Measurements from ENCODE around the gene UMOD.

GRCh38 chr16:20317117-20317516 lies 35.4 kb downstream of the UMOD start:
- TF ChIP-seq CTCF (IDR thresholded peaks at IDR 0.05; ENCODE audit: insufficient read depth, low read length) (no peak), POLR2AphosphoS5 (IDR thresholded peaks at IDR 0.05; ENCODE audit: low read depth) (no peak), REST (IDR thresholded peaks at IDR 0.05; ENCODE audit: insufficient replicate concordance, low read depth) (no peak), GABPA (IDR thresholded peaks at IDR 0.05; ENCODE audit: low read depth) (no peak), SPI1 (IDR thresholded peaks at IDR 0.05; ENCODE audit: borderline replicate concordance, low read depth) (no peak)

Data from HL-60 (cell line).